NCI-H345 treated with DMSO at 0.1 percent for 48 hours (cell line): ENCODE measurements around the gene ANKRD33.

Experiments used
- DNase-seq: peaks from one replicate; lab custom pipeline; 2025; ENCODE audit not compliant: unreplicated experiment; lab: John Stamatoyannopoulos, UW

ANKRD33 gene

DNA sequence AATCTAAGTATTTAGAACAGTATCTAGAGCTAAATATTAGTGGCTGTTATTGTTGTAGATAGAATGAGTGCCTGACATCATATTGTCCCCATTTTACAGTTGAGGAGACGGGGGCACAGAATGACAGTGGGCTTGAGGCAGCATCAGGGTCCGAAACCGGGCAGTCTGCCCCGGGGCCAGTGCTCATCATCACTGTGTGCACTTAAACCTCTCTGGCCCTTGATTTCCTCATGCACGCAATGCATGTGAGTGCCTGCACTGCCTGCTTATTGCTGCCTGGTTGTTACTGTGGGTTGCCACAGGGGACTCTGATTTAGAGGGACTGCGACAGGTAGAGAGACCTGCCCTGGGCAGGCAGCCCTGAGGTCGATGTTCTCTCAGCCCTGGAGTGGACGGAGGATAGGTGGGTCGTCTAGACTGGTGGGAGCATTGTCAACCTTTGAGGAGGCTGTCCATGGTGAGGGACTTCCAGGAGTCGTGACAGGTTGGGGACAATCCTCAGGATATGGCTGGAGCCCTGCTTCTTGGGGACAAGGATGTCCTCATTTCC, 29.2 kb downstream of the ANKRD33 start:
- DNase-seq, result no peak

GRCh38 chr12:51917746-51918453, 30.0 kb downstream of the ANKRD33 start:
- DNase-seq, result no peak

GRCh38 chr12:51920046-51920445, 32.1 kb downstream of the ANKRD33 start:
- no peak for DNase-seq

GRCh38 chr12:51921017-51921725, 33.3 kb downstream of the ANKRD33 start:
- no peak for DNase-seq

GRCh38 chr12:51922146-51922545, 34.2 kb downstream of the ANKRD33 start:
- DNase-seq, result no peak

- no peak for DNase-seq
Measured at GRCh38 chr12:51922762-51923505, 35.0 kb downstream of the ANKRD33 start.

GRCh38 chr12:51923506-51924365, 35.8 kb downstream of the ANKRD33 start:
- no peak for DNase-seq

GRCh38 chr12:51924551-51925319, 36.8 kb downstream of the ANKRD33 start:
- DNase-seq, result no peak

- no peak for DNase-seq
Measured at GRCh38 chr12:51925346-51926063, 37.6 kb downstream of the ANKRD33 start.

- no peak for DNase-seq
Measured at GRCh38 chr12:51926064-51926632, 38.2 kb downstream of the ANKRD33 start.

- DNase-seq, result peak; percentile 2
Measured at GRCh38 chr12:51926718-51927117, 38.8 kb downstream of the ANKRD33 start.

DNA sequence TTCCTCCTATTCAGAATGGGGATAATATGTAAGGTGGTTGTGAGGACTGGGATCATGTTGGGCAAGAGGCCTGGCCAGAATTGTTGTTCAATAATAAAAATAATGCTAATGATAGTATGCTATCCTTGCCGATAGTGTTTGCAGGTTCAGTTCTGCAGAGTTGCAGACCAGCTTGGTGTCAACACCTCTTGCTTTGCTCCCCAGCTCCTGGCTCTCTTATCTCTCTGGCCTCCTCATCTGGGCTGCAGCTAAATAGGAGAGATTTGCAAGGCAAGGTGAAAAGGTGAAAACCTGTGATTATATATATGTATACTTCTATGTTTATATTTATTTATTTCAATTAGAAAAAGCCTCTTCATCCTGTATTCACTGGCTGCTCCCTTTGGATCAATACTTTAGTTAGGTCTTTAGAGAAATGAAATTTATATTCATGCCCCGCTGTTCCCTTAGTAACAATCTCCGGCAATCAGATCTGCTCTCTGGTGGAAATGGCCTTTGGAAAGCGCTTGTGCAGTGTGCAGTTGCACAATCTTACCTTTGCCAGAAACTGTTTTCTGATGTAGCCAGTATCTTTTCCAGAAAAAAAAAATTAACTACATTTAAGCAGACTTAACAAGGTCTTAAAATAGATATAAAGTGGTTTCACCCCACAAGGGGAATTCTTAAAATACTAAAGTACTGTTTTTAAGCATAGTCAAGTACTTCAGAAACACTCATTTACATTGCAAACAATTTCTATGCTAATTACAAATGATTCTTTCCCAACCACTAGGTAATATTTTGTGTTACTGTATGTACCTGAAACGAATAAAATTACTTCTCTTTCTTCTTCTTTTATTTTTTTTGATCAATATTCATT, 44.5 kb downstream of the ANKRD33 start:
- DNase-seq, result no peak

GRCh38 chr12:51934080-51934479, 46.2 kb downstream of the ANKRD33 start:
- DNase-seq, result no peak

- no peak for DNase-seq
Measured at GRCh38 chr12:51937926-51938325, 50.0 kb downstream of the ANKRD33 start.

DNA sequence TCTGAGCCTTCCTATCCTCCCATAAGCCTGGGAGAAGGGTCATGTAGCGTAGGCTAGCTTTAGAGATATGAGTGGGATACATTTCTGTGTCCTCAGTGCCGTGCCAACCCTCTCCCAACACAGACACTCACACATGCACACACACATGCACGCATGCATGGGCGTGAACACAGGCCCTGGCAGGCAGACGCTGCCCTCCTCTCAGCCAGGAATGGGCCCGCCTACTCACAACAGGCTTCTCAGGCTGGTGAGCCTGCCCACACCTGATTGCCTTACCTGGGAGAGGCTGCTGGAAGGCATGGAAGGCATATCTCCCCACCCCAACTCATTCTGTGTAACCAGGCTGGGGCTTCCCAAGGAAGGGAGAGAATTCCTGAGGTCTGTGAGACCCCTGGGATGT, 50.8 kb downstream of the ANKRD33 start:
- DNase-seq, result no peak

- peak; percentile 84 for DNase-seq
Measured at GRCh38 chr12:51941011-51941581, 53.2 kb downstream of the ANKRD33 start.
